ENCODE measurements around the gene PHIP. TPM values are rescaled to one million over a fixed set of nuclear protein-coding genes. Genes with fewer than 3 reads are reported as not detected.
A peak's percentile ranks its signal among the peaks of the same experiment; 100 is the strongest.

Gene PHIP
- total and polyA plus RNA-seq, 7 donors, result 2.5 to 41.7 (median 31.6) TPM

GRCh38 chr6:79076782-79077641 is 1.0 kb downstream of the PHIP start:
- peak overlapping the region; percentile 83 to 98 (median 94) for H3K4me3 ChIP-seq
- H3K27me3 ChIP-seq, result no peaks in the 10 kb centered on the region
- no peaks in the 10 kb centered on the region for H3K9me3 ChIP-seq
- TF ChIP-seq POLR2A (IDR thresholded peaks at IDR 0.05) (peak in 1 of 2 donors; percentile 25), POLR2AphosphoS5 (IDR thresholded peaks at IDR 0.05) (peak; percentile 44 to 81 (median 78)), CTCF (IDR thresholded peaks at IDR 0.05) (no peak), EP300 (IDR thresholded peaks at IDR 0.05) (no peak)
- H3K27ac ChIP-seq, result peak overlapping the region; percentile 98 to 99 (median 99)
- H3K4me1 ChIP-seq, result peaks cover 0 to 58% (median 48%) of the 10 kb centered on the region in 4 donors
- H3K36me3 ChIP-seq, result no peaks in the 10 kb centered on the region
- intact Hi-C loops (cut with DNase I), result loop anchor here (5.0 to 10.0 kb wide), 3 partner anchors 460 to 598 kb away; partner anchors contain the start of genes LCA5 and SH3BGRL2
- DNase-seq, result peak; percentile 93
- whole genome bisulfite sequencing, 2 donors, result 1% methylated on average over 79 of the region's 79 CpGs

- peak overlapping the region; percentile 98 to 99 (median 99) for H3K27ac ChIP-seq
- H3K4me3 ChIP-seq, result peak overlapping the region; percentile 83 to 98 (median 94)
- no peaks in the 10 kb centered on the region for H3K36me3 ChIP-seq
- DNase-seq, result no peak
- no peaks in the 10 kb centered on the region for H3K9me3 ChIP-seq
- peaks cover 0 to 66% (median 54%) of the 10 kb centered on the region in 4 donors for H3K4me1 ChIP-seq
- intact Hi-C loops (cut with DNase I), result loop anchor here (5.0 to 10.0 kb wide), 3 partner anchors 461 to 599 kb away; partner anchors contain the start of genes LCA5 and SH3BGRL2
- no peaks in the 10 kb centered on the region for H3K27me3 ChIP-seq
- 3 to 8% methylated on average over 5 of the region's 5 CpGs for WGBS, 2 donors
- TF ChIP-seq POLR2A (IDR thresholded peaks at IDR 0.05) (no peak), EP300 (IDR thresholded peaks at IDR 0.05) (no peak), CTCF (IDR thresholded peaks at IDR 0.05) (no peak), POLR2AphosphoS5 (IDR thresholded peaks at IDR 0.05) (no peak)
These were observed 1.9 kb downstream of the PHIP start for GRCh38 chr6:79076160-79076559.

- H3K4me3 ChIP-seq, result no peak overlapping the region
- WGBS, 2 donors, result 84 to 86% methylated on average over 1 of the region's 1 CpG
- H3K27me3 ChIP-seq, result no peaks in the 10 kb centered on the region
- no peak for DNase-seq
- H3K27ac ChIP-seq, result peak overlapping the region in 2 of 4 donors; percentile 99
- H3K4me1 ChIP-seq, result peaks cover 0 to 74% (median 51%) of the 10 kb centered on the region in 4 donors
- H3K36me3 ChIP-seq, result no peaks in the 10 kb centered on the region
- TF ChIP-seq POLR2A (IDR thresholded peaks at IDR 0.05) (no peak), CTCF (IDR thresholded peaks at IDR 0.05) (no peak), EP300 (IDR thresholded peaks at IDR 0.05) (no peak), POLR2AphosphoS5 (IDR thresholded peaks at IDR 0.05) (no peak)
- no peaks in the 10 kb centered on the region for H3K9me3 ChIP-seq
- intact Hi-C loops (cut with DNase I), result loop anchor here (10.0 kb wide), 1 partner anchor 601 kb away; no protein-coding TSS in a partner anchor
These were observed 4.2 kb downstream of the PHIP start for GRCh38 chr6:79073888-79074287.

DNA sequence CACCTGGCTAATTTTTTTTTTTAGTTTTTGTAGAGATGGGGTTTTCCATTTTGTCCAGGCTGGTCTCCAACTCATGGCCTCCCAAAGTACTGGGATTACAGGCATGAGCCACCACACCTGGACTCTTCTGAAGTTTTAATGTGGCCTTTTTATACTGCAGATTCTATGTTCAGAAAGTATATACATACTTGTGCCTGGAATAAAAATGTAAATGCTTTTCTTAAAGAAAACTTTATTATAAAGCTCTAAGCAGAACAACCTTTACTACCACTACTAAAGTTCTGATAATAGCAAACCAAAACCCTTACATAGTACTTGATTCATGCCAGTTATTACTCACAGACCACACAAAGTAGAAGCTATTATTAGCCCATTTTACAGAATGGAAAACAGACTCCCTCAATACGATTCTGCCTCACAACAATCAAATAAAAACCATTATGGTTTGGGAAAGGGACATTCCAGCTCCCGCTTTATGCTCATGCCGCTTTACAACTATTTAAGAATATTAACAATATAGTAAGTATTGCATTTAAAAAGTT is 5.3 kb downstream of the PHIP start:
- 91 to 96% methylated on average over 3 of the region's 3 CpGs for WGBS, 2 donors
- peak overlapping the region in 1 of 4 donors; percentile 24 for H3K27ac ChIP-seq
- no peaks in the 10 kb centered on the region for H3K27me3 ChIP-seq
- DNase-seq, result no peak
- peaks cover 0 to 80% (median 51%) of the 10 kb centered on the region in 4 donors for H3K4me1 ChIP-seq
- TF ChIP-seq POLR2AphosphoS5 (IDR thresholded peaks at IDR 0.05), result no peak
- no peak for TF ChIP-seq CTCF (IDR thresholded peaks at IDR 0.05)
- intact Hi-C loops (cut with DNase I), result loop anchor here (10.0 kb wide), 1 partner anchor 602 kb away; no protein-coding TSS in a partner anchor
- H3K4me3 ChIP-seq, result no peak overlapping the region
- no peaks in the 10 kb centered on the region for H3K9me3 ChIP-seq
- H3K36me3 ChIP-seq, result no peaks in the 10 kb centered on the region
